LNCAP (cell line): ENCODE measurements around the gene SCYGR2.

Experiments used
- CTCF ChIP-seq: fragments of 450-650 bp; IDR thresholded peaks from 2 replicates; pipeline ENCODE4 v1.5.1; 2017; ENCODE audit warnings: mild to moderate bottlenecking

SCYGR2 gene

GRCh38 chr2:227576812-227577211 lies 21.9 kb upstream of the SCYGR2 start:
- TF ChIP-seq CTCF: no peak

- TF ChIP-seq CTCF: no peak
Observed at GRCh38 chr2:227577555-227577954, 21.1 kb upstream of the SCYGR2 start.

- no peak for TF ChIP-seq CTCF
Observed at GRCh38 chr2:227578642-227579041, 20.1 kb upstream of the SCYGR2 start.

- no peak for TF ChIP-seq CTCF
Observed at GRCh38 chr2:227579791-227580190, 18.9 kb upstream of the SCYGR2 start.

- TF ChIP-seq CTCF: no peak
Observed at GRCh38 chr2:227582369-227582768, 16.3 kb upstream of the SCYGR2 start.

GRCh38 chr2:227592694-227593387 lies 5.9 kb upstream of the SCYGR2 start:
- no peak for TF ChIP-seq CTCF

- no peak for TF ChIP-seq CTCF
Observed at GRCh38 chr2:227595797-227596196, 2.9 kb upstream of the SCYGR2 start.

GRCh38 chr2:227597036-227597435 lies 1.7 kb upstream of the SCYGR2 start:
- TF ChIP-seq CTCF: no peak
